Body of pancreas (tissue), 4 donors: Measurements from ENCODE around the gene SORL1.

Source experiments
- CTCF ChIP-seq, 7 experiments: fragments of 450-650 bp in 4 of 7; fragments of 200-600 bp in 3 of 7; sonication (generic) in 3 of 7; IDR thresholded peaks; one replicate each; pipeline ENCODE4 v1.5.1; 2016 to 2019; ENCODE audit warnings: antibody characterized with exemption in 7 of 7
- POLR2A ChIP-seq, 3 donors: fragments of 450-650 bp; IDR thresholded peaks; one replicate each; pipeline ENCODE4 v1.6.1; 2016; ENCODE audit warnings: antibody characterized with exemption in 3 of 3, mild to moderate bottlenecking in 2 of 3

- TF ChIP-seq CTCF (IDR thresholded peaks at IDR 0.05), result no peak
- TF ChIP-seq POLR2A (IDR thresholded peaks at IDR 0.05), result no peak
These were observed 84.0 kb downstream of the SORL1 start for GRCh38 chr11:121536126-121536525.
